Measurements from ENCODE around the gene JSRP1.

Gene JSRP1

DNA sequence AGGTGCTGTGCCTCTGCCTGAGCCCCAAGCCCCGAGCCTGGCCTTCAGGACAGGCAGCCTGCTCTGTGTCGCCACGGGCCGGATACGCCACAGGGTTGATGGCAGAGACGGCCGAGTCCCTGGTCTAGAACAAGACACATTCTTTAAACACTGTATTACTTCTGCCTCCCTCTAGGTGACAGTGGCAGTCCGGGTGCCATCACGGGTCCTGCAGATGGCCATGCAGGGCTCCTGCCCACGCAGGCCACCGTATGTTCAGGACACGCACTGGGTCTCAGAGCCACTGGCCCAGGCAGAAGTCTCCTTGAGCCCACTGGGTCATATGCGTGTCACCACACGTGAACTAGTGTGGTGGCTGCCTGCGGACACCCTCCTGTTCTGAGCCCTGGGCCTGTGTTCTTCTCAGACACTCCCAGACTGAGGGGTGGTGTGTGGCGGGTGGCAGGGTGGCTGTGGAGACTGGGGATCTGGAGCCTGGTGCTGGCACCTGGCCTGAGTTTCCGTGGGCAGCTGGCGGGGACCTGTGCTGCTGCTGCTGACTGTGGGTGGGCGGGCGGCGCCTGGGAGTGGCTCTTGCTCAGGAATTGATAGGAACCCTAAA, 24.5 kb downstream of the JSRP1 start:
- no peak for DNase-seq

DNA sequence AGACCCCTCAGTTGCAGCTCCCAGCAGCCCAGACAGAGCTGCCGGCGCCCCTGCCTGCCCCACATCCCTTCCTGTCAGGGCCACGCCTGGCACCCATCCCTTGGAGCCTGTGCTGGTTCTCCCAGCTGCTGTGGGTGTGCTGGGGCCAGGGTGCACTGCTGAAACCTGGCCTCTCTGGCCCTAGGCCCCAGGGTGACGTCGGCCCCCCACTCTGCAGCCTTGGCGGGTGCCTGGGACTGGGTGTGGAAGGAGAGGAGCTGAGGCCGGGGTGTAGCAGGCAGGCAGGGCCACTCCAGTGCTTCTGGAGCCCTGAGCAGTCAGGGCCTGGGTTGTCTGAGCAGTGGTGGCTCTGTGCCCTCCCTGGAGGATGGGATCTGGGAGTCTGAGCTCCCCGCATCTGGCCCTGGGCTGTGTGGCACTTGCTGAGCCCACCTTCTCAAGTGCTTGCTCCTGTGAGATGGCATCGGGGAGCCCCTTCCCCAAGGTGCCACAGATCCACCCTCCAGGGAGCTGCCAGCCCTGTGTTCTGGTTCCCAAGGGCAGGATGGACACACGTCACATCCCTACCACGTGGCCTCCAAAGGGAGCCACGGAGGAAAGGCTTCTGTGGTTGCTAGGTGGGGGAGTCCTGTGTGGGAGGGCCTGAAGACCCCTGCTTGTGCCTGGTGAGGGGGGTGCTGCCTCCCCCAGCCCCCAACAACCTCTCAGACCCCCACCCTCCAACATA, 25.2 kb downstream of the JSRP1 start:
- no peak for DNase-seq

DNA sequence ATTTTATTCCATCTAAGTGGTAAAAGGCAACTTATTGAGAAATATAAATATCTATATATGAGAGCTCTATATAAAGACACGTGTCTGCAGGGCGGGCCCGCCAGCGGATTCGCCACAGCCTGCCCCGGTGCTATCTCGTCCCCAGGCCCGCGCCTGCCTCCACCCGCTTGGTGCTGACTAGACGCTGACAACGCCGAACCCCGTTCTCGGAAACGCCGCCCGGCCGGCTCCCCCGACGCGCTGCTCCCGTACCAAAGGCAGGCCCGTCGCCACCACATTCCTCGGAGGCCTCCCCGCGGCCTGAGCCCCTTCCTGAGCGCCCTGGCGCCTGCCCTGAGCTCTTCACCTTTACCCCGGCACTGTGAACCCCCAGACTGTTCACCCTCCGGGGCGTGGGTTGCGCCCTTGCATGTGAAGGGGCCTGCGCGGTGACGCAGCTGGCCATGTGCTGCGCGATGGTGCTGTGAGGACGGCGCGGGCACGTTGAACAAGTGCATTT, 26.1 kb downstream of the JSRP1 start:
- no peak for DNase-seq

DNA sequence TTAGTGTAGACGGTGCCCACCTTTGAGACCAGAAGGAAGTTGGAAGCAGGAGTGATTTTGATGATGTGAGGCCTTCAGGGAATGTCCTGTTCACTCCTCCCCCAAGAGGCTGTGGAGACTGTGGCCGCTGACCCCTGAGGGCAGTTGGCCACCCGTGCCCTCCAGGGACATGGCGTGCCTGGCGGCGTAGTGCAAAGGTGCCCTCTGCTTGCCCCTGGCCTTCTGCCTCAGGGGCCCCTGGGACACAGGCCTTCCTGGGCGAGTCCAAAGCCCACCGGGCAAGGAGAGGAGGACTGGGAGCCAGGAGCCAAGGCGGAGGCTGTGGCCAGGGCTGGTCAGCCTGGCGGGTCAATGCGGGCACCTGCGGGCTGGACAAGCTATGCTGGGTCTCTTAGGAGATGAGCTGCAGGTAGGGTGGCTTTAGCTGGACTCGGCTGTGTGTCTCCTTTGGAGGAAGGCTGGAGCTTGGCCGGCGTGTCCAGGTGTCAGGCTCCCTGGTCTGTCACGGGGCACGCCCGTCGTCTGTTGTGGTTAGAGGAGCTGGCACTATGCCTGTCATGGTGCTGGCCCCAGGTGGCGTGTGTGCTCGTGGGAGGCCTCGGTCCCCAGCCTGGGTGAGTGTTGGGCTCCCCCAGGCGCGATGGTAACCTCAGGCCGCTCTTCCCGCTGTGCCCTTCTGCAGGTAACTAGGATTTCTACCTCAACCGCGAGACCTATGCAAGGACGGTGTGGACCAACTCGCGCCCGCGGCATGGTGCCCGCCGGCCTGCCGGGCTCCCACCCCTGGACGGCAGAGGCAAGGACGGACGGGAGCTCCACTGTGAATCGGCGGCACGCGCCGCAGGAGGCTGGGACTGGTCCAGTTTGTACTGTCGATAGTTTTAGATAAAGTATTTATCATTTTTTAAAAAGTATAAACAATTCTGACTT, 26.8 kb downstream of the JSRP1 start:
- DNase-seq, result no peak

DNA sequence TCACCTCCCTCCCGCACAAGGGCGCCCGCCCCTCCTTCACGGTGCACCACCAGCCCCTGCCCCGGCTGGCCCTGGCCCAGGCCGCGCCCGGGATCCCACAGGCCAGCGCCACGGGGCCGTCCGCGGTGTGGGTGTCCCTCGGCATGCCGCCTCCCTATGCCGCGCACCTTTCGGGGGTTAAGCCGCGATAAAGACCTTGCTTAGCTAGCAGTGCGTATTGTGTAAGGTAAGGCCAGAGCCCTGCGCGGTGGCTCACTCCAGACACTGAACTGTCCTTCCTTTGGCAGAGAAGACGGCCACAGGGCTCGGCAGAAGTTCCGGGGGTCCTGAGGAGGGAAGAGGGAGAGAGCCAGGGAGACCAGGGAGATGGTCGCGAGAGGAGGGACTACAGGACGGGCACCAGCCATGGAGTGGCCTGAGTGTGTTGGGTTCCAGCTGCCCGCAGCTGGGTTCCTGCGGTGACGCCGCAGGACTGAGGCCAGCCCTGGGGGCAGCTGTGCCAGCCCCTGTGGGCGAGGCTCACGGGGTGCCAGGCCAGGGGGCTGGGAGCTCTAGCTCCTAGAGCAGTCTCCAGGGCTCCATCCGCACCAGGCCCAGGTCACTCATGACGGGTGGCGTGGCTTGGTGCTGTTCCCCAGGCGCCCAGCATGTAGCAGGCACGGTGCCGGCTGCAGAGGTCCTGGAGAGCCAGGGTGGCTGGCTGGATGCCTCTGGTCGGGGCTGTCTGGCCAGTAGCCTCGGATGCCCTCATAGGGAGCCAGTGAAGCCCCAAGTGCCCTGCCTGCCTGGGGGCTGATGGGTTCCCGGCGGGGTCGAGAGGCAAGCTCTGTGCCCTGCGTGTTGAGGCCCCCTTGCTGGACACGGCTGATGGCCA, 27.8 kb downstream of the JSRP1 start:
- DNase-seq, result no peak

DNA sequence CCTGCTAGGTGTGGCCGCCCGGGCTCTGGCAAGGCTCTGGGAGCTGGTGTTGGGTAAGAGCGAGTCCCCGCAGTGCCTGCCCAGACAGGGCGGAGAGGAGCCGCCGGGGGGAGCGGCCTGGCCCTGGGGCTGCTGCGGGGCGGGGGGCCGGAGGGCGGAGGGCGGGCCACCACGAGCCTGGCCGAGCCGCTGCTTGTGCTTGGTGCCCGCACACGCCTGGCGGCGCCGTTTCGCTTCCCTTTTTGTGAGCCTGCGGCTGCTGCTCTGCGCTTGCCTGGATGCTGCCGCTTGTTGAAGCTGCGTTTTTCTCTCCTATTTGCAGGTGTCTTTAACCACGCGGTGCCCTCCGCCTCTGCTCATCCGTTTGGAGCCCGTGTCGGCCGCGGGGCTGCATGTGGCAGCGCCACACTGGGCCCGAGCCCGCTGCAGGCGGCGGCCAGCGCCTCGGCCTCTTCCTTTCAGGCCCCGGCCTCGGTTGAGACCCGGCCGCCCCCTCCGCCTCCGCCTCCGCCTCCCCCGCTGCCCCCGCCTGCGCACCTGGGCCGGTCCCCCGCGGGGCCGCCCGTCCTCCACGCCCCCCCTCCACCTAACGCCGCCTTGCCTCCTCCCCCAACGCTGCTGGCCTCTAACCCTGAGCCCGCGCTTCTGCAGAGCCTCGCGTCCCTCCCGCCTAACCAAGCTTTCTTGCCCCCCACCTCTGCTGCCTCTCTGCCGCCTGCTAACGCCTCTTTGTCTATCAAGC, 28.6 kb downstream of the JSRP1 start:
- DNase-seq, result no peak

DNA sequence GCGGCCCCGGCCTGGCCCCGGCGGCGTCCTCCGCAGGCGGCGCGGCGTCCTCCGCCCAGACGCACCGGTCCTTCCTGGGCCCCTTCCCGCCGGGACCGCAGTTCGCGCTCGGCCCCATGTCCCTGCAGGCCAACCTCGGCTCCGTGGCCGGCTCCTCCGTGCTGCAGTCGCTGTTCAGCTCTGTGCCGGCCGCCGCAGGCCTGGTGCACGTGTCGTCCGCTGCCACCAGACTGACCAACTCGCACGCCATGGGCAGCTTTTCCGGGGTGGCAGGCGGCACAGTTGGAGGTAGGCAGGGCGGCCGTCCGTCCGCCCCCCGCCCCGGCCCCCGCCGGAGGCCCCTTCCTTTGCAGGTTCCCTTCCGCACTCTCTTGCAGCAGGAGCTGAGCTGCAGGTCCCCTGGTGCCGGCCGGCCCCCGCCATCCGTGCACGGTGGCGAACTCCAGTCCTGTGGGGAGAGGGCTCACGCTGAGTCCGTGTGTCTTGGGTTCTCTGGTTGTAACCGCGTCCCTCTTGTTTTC, 29.3 kb downstream of the JSRP1 start:
- DNase-seq, result no peak

DNA sequence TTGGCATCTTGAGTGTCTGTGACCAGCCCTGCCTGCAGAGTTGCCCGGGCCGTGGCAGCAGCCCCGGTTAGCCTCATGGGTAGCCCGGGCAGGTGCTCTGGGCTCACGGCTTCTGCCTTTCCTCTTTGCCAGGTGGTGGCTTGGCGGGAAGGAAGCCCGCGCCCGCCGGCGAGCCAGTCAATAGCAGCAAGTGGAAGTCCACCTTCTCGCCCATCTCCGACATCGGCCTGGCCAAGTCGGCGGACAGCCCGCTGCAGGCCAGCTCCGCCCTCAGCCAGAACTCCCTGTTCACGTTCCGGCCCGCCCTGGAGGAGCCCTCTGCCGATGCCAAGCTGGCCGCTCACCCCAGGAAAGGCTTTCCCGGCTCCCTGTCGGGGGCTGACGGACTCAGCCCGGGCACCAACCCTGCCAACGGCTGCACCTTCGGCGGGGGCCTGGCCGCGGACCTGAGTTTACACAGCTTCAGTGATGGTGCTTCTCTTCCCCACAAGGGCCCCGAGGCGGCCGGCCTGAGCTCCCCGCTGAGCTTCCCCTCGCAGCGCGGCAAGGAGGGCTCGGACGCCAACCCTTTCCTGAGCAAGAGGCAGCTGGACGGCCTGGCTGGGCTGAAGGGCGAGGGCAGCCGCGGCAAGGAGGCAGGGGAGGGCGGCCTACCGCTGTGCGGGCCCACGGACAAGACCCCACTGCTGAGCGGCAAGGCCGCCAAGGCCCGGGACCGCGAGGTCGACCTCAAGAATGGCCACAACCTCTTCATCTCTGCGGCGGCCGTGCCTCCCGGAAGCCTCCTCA, 30.0 kb downstream of the JSRP1 start:
- DNase-seq, result no peak

DNA sequence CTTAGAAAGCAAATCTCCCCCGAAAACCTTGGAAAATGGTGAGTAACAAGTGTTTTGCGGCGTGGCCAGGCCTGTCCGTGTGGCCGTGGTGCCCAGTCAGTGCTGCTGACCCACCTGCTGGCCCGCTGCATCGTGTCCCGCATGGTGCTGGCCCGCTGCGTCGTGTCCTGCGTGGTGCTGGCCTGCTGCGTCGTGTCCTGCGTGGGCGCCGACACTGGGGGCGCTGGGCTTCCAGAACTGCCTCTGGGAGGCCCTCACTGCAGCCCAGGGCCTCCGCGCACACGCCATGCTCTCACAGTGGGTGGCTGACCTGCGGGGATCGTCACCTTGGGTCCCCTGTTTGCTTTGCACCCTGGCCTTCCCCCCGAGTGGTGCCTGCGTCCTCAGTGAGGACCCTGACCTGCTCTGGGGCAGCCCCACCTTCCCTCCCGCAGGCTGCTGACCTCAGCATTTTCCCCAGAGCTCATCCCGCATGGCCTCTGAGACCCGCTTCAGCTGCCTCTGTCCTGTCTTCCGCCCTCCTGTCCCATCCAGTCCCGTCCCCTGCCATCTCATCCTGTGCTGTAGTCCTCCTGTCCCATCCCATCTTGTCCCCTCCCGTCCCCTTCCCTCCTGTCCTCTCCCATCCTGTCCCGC, 30.7 kb downstream of the JSRP1 start:
- DNase-seq, result no peak

DNA sequence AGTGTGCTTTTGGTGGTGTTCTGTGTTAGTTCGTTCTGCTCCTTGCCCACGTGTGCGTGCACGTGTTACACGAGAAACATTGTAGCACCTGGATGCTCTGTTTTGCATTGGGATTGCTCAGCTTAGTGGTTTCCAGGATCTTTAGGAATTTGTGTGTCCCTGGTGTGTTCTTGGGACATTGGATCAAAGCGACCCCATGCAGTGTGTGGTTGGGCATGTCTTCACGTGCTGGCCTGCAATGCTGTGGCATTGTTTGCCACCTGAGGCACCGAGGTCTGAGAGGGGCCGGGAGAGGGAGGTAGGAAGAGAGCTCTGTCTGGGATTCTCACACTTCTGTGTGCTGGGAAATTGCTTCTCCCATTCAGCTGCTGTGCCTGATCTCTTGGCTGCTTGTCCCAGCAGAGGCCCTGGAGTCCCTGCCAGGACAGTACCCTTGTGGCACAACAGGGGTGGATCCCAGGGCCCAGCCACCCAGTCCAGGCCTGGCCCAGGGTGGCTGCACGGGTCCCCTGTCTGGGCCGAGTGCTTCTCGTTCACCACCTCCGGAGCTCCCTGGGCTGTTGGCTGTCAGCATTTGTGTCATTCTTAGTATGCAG, 31.4 kb downstream of the JSRP1 start:
- DNase-seq, result no peak

DNA sequence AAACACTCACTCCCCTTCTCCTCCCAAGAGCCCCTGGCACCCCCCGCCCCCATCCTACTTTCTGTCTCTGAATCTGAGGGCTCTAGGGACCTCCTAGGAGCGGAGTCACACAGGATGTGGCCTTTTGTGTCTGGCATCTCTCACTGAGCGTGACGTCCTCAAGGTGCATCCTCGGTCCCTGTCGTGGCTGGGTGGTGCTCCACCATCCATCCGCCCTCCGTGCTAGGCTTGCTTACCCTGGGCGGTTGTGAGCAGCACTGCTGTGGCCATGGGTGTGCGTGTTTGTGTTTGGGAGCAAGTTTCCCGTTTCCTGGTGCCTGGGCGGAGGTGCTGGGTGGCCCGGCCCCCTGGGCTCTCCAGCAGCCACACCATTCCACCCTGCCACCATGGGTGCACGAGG, 32.3 kb downstream of the JSRP1 start:
- no peak for DNase-seq

DNA sequence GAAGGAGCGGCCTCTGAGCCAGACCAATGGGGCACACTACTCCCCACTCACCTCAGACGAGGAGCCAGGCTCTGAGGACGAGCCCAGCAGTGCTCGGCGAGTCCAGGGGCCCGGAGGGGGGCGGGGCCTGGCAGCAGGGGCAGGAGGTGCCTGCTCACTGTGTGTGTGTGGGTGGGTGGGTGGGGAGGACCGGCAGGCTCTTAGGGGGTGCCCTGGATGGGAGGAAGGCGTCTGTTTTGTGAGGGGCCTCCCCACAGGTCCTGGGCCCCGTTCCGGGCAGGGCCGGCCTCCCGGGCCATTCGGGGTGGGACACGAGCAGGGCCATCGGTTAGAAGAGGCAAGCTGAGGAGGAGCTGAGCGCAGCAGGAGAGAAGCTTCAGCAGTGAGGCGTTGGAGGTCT, 32.8 kb downstream of the JSRP1 start:
- DNase-seq, result no peak

DNA sequence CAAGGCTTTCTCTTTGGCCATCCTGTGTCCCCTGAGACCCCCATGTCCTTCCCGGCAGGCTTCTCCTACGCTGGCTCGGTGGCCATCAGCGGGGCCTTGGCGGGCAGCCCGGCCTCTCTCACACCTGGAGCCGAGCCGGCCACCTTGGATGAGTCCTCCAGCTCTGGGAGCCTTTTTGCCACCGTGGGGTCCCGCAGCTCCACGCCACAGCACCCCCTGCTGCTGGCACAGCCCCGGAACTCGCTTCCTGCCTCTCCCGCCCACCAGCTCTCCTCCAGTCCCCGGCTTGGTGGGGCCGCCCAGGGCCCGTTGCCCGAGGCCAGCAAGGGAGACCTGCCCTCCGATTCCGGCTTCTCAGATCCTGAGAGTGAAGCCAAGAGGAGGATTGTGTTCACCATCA, 34.3 kb downstream of the JSRP1 start:
- no peak for DNase-seq

DNA sequence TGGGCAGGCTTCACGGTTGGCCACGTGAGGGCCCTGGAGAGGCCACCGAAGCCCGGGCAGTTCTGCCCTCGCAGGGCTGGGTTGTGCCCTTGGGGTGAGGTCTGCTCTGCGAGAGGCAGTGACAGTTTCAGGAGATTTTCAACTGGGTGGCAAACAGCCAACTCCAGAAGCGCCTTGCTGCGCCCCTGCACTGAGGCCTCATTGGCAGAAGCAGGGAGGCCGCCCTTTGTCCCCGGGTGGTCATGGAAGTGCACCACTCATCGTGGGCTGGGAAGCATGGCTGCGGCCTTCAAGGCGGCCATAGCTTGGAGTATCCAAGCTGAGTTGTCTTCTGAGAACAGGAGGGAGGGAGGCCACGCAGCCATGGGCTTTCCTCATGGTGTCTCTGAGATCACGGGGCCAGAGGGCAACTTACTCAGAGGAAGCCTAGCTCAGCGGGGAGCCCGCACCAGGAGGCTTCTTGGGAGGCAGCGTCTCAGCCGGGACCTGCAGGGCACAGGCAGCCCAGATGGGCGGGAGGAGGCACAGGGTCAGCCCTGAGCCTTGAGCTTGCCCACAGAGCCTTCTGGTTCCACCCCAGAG, 34.9 kb downstream of the JSRP1 start:
- DNase-seq, result no peak

DNA sequence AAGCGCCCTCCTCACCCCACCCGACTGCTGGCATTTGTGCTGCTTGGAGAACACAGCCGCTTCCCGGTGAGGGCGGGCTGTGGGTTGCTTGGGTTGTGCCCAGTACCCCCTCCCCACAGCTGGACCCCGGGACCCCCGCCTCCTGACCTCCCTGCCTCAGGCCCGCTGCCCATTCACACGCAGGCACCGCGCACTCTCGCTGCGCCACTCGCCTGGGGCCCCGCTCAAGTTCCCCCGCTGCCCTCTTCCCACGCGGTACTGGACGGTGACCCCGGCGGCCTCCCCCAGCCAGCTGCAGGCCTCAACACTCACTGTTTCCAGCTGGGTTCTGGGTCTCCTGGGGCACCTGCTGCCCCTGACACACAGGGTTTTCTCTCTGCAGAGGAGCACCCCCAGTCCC, 36.5 kb downstream of the JSRP1 start:
- DNase-seq, result no peak

DNA sequence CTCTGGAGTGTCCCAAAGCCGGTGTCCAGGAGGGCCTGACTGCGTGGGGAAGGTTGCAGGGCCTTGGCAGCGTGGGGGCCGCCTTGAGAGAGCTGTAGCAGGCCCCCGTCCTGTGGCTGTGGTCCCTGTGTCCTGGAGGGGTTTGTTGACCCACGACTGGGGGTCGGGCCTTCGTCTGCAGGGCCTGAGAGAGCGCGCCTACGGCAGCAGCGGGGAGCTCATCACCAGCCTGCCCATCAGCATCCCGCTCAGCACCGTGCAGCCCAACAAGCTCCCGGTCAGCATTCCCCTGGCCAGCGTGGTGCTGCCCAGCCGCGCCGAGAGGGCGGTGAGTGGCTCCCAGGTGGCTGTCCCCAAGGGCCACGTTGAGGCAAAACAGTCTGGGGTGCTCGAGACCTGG, 38.6 kb downstream of the JSRP1 start:
- no peak for DNase-seq

DNA sequence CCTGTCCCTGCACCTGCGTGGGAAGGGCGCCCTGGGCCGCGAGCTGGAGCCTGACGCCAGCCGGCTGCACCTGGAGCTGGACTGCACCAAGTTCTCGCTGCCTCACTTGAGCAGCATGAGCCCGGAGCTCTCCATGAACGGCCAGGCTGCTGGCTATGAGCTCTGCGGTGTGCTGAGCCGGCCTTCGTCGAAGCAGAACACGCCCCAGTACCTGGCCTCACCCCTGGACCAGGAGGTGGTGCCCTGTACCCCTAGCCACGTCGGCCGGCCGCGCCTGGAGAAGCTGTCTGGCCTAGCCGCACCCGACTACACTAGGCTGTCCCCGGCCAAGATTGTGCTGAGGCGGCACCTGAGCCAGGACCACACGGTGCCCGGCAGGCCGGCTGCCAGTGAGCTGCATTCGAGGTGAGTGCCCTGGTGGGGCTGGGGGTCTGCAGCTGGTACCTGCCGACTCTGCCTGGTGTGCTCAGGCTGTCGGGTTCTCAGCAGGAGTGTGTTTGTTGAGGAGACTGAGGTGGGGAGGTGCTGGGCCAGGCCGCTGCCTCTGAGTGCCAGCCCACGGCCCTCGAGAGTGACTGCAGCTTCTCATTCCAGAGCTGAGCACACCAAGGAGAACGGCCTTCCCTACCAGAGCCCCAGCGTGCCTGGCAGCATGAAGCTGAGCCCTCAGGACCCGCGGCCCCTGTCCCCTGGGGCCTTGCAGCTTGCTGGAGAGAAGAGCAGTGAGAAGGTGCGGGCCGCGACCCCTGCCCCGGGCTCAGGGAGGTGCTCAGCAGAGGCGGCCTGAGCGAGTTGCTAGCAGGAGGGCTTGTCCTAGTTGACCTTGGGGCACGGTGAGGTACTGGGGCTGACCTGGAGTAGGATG, 39.6 kb downstream of the JSRP1 start:
- no peak for DNase-seq

DNA sequence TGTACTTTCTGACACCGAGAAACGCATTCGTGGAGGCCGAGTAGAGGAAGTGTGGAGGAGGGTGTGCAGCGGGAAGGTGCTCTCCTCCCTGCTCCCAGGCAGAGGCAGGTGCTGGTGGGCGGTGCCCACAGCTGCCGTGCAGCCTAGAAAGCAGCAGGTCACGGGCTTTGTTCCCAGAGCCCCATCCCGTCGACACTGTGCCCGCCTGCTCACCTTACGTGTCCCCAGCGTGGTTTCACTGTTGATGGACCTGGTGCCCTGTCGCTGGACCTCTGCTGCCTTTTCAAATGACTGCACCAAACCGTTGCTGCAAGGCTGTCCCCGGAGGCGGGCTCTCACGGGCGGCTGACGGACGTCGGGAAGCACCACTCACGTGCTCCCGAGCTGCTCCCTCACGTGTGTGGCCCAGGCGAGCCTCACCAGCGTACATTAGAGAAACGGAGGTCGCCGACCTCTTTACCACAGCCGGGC, 40.9 kb downstream of the JSRP1 start:
- DNase-seq, result no peak

All from NCI-H446 treated with DMSO at 0.1 percent for 48 hours (cell line).